ENCODE data around the gene TMEM212. TPM values are rescaled to one million over a fixed set of nuclear protein-coding genes. Genes with fewer than 3 reads are reported as not detected.

Gene TMEM212
- polyA plus RNA-seq (2012; ENCODE audit: missing spikeins) = not detected

DNA sequence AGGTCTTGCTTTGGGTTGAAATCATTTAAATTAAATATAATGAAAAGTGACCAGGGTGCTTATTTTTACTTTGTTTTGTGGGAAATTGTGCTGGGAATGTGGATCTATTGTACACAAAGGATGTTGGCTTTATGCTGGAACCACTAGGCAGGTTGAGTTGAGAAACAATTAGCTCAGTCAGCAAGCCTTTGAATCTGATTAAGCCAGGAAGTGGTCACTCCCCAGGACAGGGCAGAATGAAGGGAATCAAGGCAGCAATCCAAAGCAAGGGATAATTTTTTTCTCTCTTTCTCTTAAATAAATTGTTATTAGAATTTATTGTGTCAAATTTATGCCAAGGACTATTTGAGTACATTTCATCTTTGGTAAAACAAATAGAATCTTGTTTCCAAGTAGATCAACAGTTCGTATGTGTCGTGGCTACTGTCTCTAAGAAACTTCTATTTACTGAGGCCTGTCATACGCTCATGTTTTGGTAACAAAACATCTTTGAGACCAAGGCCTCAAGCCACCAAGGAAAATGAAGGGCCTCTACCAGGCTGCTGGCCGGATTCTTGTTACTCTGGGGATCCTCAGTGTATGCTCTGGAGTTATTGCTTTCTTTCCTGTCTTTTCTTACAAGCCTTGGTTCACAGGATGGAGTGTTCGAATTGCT is at the start of gene TMEM212:
Gene TMEM212, plus strand, starts transcription at position 486 of the 655 bp plus-strand sequence. Its CDS starts 35 bp downstream, at position 521.
- DNase-seq (ENCODE audit: insufficient read length) (no peak), FAIRE-seq (no peak)
- no peak for TF ChIP-seq POLR2A (IDR thresholded peaks at IDR 0.05; ENCODE audit: low read depth, low read length)
- no peak for TF ChIP-seq POLR2AphosphoS5 (IDR thresholded peaks at IDR 0.05; ENCODE audit: low read depth, low read length)
- TF ChIP-seq TAF1 (IDR thresholded peaks at IDR 0.05; ENCODE audit: borderline replicate concordance, low read depth, low read length) = no peak

DNA sequence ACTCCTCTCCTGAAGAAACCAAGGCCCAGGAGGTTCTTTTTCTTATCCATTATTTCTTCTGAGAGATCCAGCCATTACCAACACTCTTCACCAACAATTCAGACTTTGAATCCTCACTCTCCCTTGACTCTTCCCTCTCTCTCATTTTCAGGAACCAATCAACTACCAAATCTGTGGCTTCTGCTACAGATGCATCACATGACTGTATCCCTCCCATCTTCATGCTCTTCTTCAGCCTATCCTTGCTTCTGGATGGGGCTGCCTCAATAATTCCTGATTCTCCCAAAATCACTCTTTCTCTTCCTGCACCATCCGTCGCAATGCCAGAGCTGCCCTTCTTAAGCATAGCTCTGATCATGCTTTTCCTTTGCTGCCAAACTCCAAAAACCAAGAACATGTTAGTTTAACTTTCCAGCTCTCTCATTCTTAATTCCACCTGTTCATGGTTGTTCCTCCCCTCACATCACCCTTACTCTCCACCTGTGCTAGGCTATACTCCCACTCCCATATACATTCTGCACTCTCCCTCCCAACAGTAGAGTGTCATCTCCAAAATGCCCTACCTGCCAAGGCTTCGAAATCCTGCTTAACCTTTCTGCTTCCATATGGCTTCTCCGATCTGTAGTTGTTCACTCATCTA is 46.4 kb upstream of the TMEM212 start:
- DNase-seq (ENCODE audit: insufficient read length) (no peak), FAIRE-seq (no peak)
- TF ChIP-seq POLR2A (IDR thresholded peaks at IDR 0.05; ENCODE audit: low read depth, low read length) (no peak), POLR2AphosphoS5 (IDR thresholded peaks at IDR 0.05; ENCODE audit: low read depth, low read length) (no peak), TAF1 (IDR thresholded peaks at IDR 0.05; ENCODE audit: borderline replicate concordance, low read depth, low read length) (no peak)

- TF ChIP-seq POLR2AphosphoS5 (IDR thresholded peaks at IDR 0.05; ENCODE audit: low read depth, low read length) (no peak), POLR2A (IDR thresholded peaks at IDR 0.05; ENCODE audit: low read depth, low read length) (no peak), TAF1 (IDR thresholded peaks at IDR 0.05; ENCODE audit: borderline replicate concordance, low read depth, low read length) (no peak)
- no peak for FAIRE-seq
- no peak for DNase-seq (ENCODE audit: insufficient read length)
Observed at GRCh38 chr3:171797265-171797679, 45.9 kb upstream of the TMEM212 start.

DNA sequence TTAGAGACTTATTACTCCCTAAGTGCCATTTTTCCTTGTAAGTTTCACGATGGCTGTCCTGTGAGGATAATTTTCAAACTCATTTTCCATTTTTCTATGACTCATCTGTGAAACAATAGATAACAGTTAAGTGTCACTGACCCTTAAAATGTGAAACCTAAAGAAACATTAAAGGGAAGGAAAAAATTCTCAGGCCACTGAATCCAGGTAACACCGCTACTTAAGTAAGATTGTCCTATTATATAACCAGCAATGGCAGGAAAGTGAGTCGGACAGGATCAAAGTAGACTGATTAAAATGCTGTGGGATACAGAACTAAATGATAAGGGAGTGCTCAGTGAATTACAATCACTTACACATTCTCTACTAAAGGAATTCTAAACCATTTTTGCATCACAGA is 45.3 kb upstream of the TMEM212 start:
- TF ChIP-seq POLR2AphosphoS5 (IDR thresholded peaks at IDR 0.05; ENCODE audit: low read depth, low read length) (no peak), TAF1 (IDR thresholded peaks at IDR 0.05; ENCODE audit: borderline replicate concordance, low read depth, low read length) (no peak), POLR2A (IDR thresholded peaks at IDR 0.05; ENCODE audit: low read depth, low read length) (no peak)
- FAIRE-seq (no peak), DNase-seq (ENCODE audit: insufficient read length) (no peak)

GRCh38 chr3:171799501-171799900 is 43.6 kb upstream of the TMEM212 start:
- FAIRE-seq (no peak), DNase-seq (ENCODE audit: insufficient read length) (no peak)
- no peak for TF ChIP-seq POLR2A (IDR thresholded peaks at IDR 0.05; ENCODE audit: low read depth, low read length)
- TF ChIP-seq POLR2AphosphoS5 (IDR thresholded peaks at IDR 0.05; ENCODE audit: low read depth, low read length) = no peak
- TF ChIP-seq TAF1 (IDR thresholded peaks at IDR 0.05; ENCODE audit: borderline replicate concordance, low read depth, low read length) = no peak

DNA sequence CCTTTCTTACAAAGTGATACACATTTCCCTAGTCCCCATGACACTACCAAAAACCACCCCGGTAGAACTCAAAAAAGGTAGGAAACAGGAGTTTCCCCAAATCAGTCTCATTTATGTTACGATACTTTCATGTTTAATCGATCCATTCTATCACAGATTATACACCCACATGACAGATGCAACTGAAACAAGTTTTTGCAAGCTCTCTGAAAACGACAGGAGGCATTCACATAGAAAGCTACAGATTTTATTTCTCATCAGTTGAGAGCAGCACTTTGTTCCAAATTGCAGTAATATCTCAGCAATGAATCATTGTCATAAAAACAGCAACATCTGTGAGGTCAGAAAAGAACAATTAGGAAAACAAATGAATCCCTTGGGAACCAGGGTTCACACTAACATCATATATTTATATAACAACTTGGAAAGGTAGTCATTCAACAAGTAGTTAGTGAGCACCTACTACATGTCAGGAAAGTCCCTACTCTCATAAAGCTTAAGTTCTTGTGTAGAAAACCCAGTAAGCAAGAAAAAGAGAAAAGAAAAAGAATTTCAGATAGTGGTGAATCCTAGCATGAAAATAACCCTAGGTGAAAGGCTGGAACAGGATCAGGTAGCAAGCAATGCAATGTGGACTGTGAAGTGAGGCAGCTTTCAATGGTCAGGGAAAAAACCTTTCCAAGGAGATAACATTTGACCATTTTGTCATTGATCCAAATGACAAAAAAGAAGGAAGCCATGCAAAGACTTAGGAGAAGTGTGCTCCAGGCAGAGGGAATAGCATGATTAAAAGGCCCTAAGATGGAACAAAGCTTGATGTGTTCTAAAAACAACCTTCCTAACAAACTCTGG is 41.2 kb upstream of the TMEM212 start:
- DNase-seq (ENCODE audit: insufficient read length) (no peak), FAIRE-seq (no peak)
- TF ChIP-seq POLR2AphosphoS5 (IDR thresholded peaks at IDR 0.05; ENCODE audit: low read depth, low read length) (no peak), TAF1 (IDR thresholded peaks at IDR 0.05; ENCODE audit: borderline replicate concordance, low read depth, low read length) (no peak), POLR2A (IDR thresholded peaks at IDR 0.05; ENCODE audit: low read depth, low read length) (no peak)

DNA sequence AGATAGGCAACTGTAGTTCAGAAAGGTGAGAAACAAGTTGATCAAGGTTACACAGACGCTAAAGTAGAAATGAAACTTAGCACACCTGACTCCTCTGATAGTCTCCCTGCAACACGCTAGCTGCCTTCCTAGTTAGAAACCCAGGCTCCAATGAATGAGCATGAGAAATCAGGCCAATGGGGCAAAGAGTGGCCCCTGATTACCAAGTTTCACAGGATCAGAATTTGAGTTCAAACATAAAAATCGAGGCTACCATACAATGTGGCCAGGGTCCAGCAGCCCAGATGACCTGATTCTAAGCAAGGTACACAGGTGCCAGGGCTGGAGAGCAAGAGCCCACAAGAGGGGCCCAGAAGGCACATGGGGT is 40.6 kb upstream of the TMEM212 start:
- DNase-seq (ENCODE audit: insufficient read length) = no peak
- no peak for FAIRE-seq
- TF ChIP-seq POLR2A (IDR thresholded peaks at IDR 0.05; ENCODE audit: low read depth, low read length) (no peak), POLR2AphosphoS5 (IDR thresholded peaks at IDR 0.05; ENCODE audit: low read depth, low read length) (no peak), TAF1 (IDR thresholded peaks at IDR 0.05; ENCODE audit: borderline replicate concordance, low read depth, low read length) (no peak)

GRCh38 chr3:171803044-171803443 is 40.1 kb upstream of the TMEM212 start:
- FAIRE-seq = no peak
- no peak for DNase-seq (ENCODE audit: insufficient read length)
- TF ChIP-seq POLR2AphosphoS5 (IDR thresholded peaks at IDR 0.05; ENCODE audit: low read depth, low read length) = no peak
- TF ChIP-seq POLR2A (IDR thresholded peaks at IDR 0.05; ENCODE audit: low read depth, low read length) = no peak
- TF ChIP-seq TAF1 (IDR thresholded peaks at IDR 0.05; ENCODE audit: borderline replicate concordance, low read depth, low read length) = no peak

DNA sequence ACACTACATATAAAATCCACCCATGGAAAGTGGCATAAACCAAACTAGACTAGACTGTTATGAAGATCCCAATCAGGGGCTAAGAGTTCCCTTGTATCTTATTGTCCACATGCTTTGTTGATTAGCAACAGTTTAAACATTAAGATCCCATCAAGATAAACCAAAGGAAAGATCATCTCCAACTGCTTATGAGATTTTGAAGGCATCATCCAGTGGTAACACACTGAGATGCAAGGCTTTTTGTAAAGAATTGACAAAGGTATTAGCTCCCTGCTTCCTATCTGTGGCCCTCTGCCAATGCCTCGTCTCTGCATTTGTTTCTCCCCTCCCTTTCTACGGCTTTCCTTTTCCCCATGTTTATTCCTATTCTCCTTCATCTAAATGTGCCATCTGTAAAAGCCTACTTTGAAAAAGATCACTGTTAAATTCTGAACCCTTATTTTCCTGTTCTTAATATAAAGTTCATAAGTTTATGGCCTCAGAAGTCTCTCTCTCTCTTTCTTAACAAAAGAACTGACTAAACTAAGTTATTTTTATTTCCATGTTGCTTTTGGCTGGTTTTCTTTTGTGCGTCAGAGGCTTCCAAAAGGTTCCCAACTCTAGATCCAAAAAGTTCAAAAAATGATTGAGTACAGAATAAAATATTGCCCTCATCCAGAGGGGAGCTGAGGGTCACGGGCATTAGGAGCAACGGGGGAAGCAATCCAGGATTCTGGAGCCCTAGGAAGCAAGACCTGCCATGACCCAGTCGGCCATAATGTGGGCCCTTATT is 38.3 kb upstream of the TMEM212 start:
- no peak for FAIRE-seq
- TF ChIP-seq TAF1 (IDR thresholded peaks at IDR 0.05; ENCODE audit: borderline replicate concordance, low read depth, low read length) (no peak), POLR2A (IDR thresholded peaks at IDR 0.05; ENCODE audit: low read depth, low read length) (no peak), POLR2AphosphoS5 (IDR thresholded peaks at IDR 0.05; ENCODE audit: low read depth, low read length) (no peak)
- DNase-seq (ENCODE audit: insufficient read length) = no peak

GRCh38 chr3:171805687-171806086 is 37.5 kb upstream of the TMEM212 start:
- DNase-seq (ENCODE audit: insufficient read length) (no peak), FAIRE-seq (no peak)
- no peak for TF ChIP-seq TAF1 (IDR thresholded peaks at IDR 0.05; ENCODE audit: borderline replicate concordance, low read depth, low read length)
- TF ChIP-seq POLR2A (IDR thresholded peaks at IDR 0.05; ENCODE audit: low read depth, low read length) = no peak
- no peak for TF ChIP-seq POLR2AphosphoS5 (IDR thresholded peaks at IDR 0.05; ENCODE audit: low read depth, low read length)

All from GM12892 (cell line).